Testis (tissue), 3 donors: ENCODE results near the gene EFNB3. TPM values are rescaled to one million over a fixed set of nuclear protein-coding genes. Genes with fewer than 3 reads are reported as not detected.

Experiments used
- DNase-seq: peaks from one replicate; pipeline ENCODE4 v3.0.0-alpha.2; 2019
- H3K27ac ChIP-seq, 2 donors: fragments of 200-600 bp; sonication (generic); one replicate each; pipeline ENCODE4 v1.5.1; 2019
- H3K27me3 ChIP-seq: fragments of 200-600 bp; sonication (generic); one replicate; pipeline ENCODE4 v1.5.1; 2019
- H3K36me3 ChIP-seq: fragments of 200-600 bp; sonication (generic); one replicate; pipeline ENCODE4 v1.5.1; 2017; ENCODE audit warnings: low read depth; ENCODE audit errors: missing control alignments
- H3K4me1 ChIP-seq: fragments of 200-600 bp; sonication (generic); one replicate; pipeline ENCODE4 v1.5.1; 2019
- H3K4me3 ChIP-seq, 2 donors: fragments of 200-600 bp; sonication (generic); one replicate each; pipeline ENCODE4 v1.5.1; 2017 to 2019
- H3K9me3 ChIP-seq: fragments of 200-600 bp; sonication (generic); one replicate; pipeline ENCODE4 v1.5.1; 2017
- POLR2A ChIP-seq: fragments of 450-650 bp; IDR thresholded peaks from one replicate; pipeline ENCODE4 v1.6.1; 2017; ENCODE audit warnings: antibody characterized with exemption, mild to moderate bottlenecking, moderate library complexity
- WGBS, 2 donors: methylation state at CpG; one replicate each; pipeline ENCODE4 v1.1.5; 2018; 5-methylcytosine and 5-hydroxymethylcytosine counted together
- intact Hi-C: fragments of 100-400 bp; cut with DNase I; formaldehyde crosslinking; loops from one replicate; pipeline ENCODE4 v1.15.1; 2023; ENCODE audit warnings: low total_unique reads
- polyA plus RNA-seq: library from polyadenylated mRNA; stranded (reverse); fragments of 350-450 nt; fragmentation: Illumina TruSeq; extraction: RNeasy Lipid Tissue Mini Kit (QIAGEN cat#74804); gene quantifications from one replicate; pipeline ENCODE4 v1.2.3, GENCODE V29; 2014; ENCODE audit warnings: low read depth, low replicate concordance; ENCODE audit not compliant: insufficient read depth
- total RNA-seq, 2 donors: library from RNA; depleted of rRNA; stranded (reverse); fragments of >200 nt; gene quantifications; one replicate each; pipeline ENCODE4 v1.2.3, GENCODE V29; 2016
- TF ChIP-seq, protein P1 (sequence below), 3 experiments: fragments of 450-650 bp in 2 of 3; fragments of 200-600 bp in 1 of 3; sonication (generic) in 1 of 3; IDR thresholded peaks; one replicate each; pipeline ENCODE4 v1.5.1; 2016 to 2019; ENCODE audit warnings: antibody characterized with exemption in 3 of 3, mild to moderate bottlenecking in 2 of 3, moderate library complexity in 1 of 3

EFNB3 gene
- total and polyA plus RNA-seq, 3 donors from 2014 or later: 0.93 to 3.5 (median 2.0) TPM

DNA sequence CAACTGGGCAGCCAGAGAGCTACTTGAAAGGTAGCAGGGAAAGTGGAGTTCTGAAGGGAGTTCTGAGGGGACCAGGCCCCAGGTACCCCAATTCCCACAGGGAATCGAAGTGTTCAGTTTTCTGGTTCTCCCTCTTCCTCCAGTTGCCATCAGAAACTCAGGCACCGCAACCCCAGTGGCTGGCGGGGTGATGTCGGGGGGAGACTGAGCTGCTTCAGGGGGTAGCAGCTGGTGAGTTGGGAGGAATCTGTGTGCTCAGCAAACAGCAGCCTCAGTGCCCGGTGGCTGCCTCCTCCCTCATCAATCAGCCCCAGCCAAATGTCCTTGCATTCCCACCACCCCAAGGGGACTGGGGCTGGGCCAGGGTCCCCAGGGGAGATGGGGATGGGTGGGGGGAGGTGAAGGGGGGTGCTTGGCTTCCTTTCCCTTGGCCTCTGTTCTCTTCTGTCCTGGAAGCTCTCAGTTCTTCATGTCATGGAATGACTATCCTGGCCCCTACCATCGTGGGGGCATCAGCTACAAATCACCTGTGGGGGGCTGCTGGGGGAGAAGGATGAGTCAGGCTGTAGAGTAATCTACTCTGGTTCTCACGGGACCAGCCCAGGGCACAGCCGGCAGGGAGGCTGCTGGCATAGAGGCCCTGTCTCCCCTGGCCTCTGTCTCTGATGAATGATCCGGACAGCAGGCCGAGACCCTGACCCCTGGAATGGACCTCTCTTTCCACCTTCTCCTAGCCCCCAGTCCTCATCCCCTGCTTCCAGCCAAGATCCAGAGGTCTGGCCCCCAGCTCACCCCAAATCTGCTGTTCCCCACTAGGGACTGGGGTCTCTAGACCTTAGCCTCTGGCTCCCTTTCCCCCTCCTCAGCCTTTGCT is 10.0 kb downstream of the EFNB3 start:
- H3K4me1 ChIP-seq: peaks cover 12% of the 10 kb centered on the region
- DNase-seq: no peak
- H3K36me3 ChIP-seq: no peaks in the 10 kb centered on the region
- no peaks in the 10 kb centered on the region for H3K9me3 ChIP-seq
- H3K27me3 ChIP-seq: no peaks in the 10 kb centered on the region
- intact Hi-C loops: no loop called here
- 78 to 87% methylated on average over 8 to 10 of the region's 10 CpGs for WGBS, 2 donors
- no peak overlapping the region for H3K4me3 ChIP-seq
- H3K27ac ChIP-seq: no peak overlapping the region
- TF ChIP-seq, protein P1, sequence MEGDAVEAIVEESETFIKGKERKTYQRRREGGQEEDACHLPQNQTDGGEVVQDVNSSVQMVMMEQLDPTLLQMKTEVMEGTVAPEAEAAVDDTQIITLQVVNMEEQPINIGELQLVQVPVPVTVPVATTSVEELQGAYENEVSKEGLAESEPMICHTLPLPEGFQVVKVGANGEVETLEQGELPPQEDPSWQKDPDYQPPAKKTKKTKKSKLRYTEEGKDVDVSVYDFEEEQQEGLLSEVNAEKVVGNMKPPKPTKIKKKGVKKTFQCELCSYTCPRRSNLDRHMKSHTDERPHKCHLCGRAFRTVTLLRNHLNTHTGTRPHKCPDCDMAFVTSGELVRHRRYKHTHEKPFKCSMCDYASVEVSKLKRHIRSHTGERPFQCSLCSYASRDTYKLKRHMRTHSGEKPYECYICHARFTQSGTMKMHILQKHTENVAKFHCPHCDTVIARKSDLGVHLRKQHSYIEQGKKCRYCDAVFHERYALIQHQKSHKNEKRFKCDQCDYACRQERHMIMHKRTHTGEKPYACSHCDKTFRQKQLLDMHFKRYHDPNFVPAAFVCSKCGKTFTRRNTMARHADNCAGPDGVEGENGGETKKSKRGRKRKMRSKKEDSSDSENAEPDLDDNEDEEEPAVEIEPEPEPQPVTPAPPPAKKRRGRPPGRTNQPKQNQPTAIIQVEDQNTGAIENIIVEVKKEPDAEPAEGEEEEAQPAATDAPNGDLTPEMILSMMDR (IDR thresholded peaks at IDR 0.05): no peak
- TF ChIP-seq POLR2A: no peak

DNA sequence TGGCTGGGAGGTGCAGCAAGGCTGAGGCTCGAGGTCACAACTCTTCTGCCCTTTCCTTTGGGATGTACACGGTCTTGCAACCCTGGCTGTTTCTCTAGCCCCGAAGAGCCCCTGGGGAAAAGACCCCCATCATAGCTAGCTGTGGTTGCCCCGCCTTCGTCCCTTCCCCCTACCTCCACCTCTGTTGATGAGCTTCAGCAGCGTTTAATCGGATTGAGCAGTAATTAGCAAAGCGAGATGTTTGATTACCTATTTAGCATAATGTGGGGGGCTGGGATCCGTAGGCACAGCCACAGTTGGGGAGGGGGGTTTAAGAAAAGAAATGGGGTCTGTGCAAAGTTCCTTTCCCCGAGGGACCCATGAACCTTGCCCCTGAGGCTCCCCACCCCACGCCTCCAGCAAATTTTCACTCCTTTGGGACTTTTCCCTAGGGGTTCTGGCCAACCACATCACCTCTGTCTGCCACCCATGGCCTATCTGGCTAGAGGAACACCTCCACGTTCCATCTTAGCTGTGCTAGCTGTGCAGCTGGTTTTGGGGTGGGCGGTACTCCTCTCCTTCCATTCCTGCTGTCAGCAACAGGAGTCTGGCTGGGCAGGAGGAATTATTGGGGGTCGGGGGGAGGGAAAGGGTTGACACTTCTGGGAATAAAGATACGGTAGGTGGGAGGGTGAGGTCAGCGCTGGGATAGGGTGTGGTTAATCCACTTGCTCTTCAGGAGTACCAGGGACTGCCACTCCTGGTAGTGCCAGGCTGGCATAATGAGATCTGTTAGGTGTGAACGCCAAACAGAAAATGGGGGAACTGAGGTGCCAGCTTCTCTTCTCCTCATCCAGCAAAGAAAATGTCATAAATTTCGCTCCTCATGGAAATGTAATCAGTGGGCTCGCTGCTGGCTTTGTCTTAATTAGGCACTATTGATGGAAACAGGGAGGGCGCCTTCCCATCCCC is 11.2 kb downstream of the EFNB3 start:
- Histone ChIP-seq H3K27me3 (no peaks in the 10 kb centered on the region), H3K4me1 (peaks cover 12% of the 10 kb centered on the region), H3K27ac (no peak overlapping the region), H3K36me3 (no peaks in the 10 kb centered on the region), H3K4me3 (peak overlapping the region; percentile 49 to 71), H3K9me3 (no peaks in the 10 kb centered on the region)
- 29 to 35% methylated on average over 20 of the region's 20 CpGs for WGBS, 2 donors
- TF ChIP-seq POLR2A: no peak
- TF ChIP-seq, protein P1 (IDR thresholded peaks at IDR 0.05): no peak
- DNase-seq: no peak
- intact Hi-C loops: no loop called here

DNA sequence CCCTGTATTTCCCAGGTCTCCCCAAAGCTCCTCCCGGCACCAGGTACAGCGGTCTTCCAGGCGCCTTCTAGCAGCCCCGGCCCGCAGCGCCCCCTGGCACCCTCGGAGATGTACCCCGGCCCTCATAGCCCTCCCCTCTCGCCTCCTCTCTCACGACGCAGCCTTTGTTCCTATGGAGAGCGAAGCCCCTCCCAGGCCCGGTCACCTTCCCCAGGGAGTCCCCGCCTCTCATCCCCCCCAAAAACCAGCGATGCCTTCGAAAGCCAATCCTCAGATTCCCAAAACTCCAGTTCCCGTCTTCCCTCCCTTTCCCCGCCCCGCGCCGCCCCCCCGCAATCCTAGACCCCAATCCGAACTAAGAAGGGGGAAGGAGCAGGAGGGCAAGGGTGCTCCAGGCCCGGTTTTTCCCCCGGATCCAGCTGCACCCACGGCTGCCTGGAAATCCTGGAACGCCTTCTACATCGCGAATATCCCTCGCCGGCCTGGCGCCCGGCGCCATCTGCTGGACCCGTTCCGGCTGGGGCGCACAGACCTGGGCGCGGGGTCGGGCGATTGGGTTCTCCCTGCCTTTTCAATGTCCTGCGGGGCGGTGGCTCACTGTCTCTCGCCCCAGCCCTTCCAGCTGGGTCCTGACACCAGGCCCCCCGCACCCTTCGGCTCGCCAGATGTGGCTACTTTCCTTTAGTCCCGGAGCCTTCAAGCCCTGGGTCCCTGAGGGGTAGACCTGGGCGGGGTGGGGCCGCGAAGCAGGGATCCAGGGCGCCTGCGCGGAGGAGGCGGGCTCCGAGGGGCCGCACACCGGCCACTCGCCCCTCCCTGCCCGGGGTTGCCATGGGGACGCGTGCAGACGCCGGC is 12.1 kb downstream of the EFNB3 start, which contains the start of gene DNAH2:
DNAH2 (plus strand) TSS at position 844 of the 855 bp plus-strand sequence. CDS start 1,991 bp downstream, outside the sequence.
- H3K4me3 ChIP-seq: peak within 1 kb of the TSS; percentile 49 to 71
- WGBS, 2 donors: 1% methylated on average over 26 to 63 of the region's 64 CpGs
- no peaks in the 10 kb centered on the region for H3K27me3 ChIP-seq
- peak; percentile 82 for DNase-seq
- H3K4me1 ChIP-seq: peaks cover 12% of the 10 kb centered on the region
- H3K27ac ChIP-seq: no peak within 1 kb of the TSS
- intact Hi-C loops: no loop called here
- H3K36me3 ChIP-seq: no peaks in the 10 kb centered on the region
- no peaks in the 10 kb centered on the region for H3K9me3 ChIP-seq
- no peak for TF ChIP-seq POLR2A
- TF ChIP-seq, protein P1 (IDR thresholded peaks at IDR 0.05): peak in 2 of 3 experiments; percentile 21 to 35

DNA sequence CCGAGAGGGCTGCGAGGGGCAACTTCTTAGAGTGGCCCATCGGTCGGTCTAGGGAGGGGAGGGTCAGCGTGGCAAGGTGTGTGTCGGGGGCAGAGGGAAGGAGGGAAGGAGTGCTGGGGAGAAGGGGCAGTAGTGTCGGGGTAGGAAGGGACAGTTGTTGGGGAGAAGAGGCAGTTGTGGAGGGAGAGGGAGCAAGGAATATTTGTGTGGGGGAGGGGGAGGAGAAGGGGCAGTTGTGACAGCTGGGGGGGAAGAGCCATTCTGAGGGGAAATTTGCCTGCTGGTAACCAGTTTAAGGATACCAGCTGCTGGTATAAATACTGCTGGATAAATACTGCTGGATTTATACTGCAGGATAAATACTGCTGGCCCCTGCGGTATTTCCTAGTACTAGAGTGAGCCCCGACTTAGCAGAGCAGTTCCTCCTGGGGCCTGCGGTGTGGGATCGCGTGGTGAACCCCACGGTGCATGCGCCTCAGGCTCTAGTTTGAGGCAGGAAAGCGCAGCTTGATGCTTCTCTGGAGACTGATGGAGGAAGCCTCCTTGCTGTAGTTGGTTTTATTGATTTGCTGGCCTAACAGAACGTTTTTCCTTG is 12.9 kb downstream of the EFNB3 start:
- no peak for DNase-seq
- intact Hi-C loops: no loop called here
- Histone ChIP-seq H3K9me3 (no peaks in the 10 kb centered on the region), H3K27ac (no peak overlapping the region), H3K4me1 (peaks cover 12% of the 10 kb centered on the region), H3K27me3 (no peaks in the 10 kb centered on the region), H3K36me3 (no peaks in the 10 kb centered on the region), H3K4me3 (peak overlapping the region; percentile 49 to 71)
- WGBS, 2 donors: 4 to 5% methylated on average over 16 of the region's 16 CpGs
- no peak for TF ChIP-seq POLR2A
- TF ChIP-seq, protein P1 (IDR thresholded peaks at IDR 0.05): no peak
